Neuronal stem cell (in vitro differentiated cells): ENCODE data around the gene SFMBT2.

Source experiments
- DNase-seq: peaks from one replicate; pipeline ENCODE4 v3.0.0-alpha.2; 2013; ENCODE audit warnings: low spot score
- H2AFZ ChIP-seq: one replicate; pipeline ENCODE4 v1.6.1; 2013; ENCODE audit warnings: mild to moderate bottlenecking, low read length, inconsistent platforms
- H2AK5ac ChIP-seq: 2 replicates; pipeline ENCODE4 v1.6.1; 2013; ENCODE audit warnings: low read depth, mild to moderate bottlenecking, inconsistent platforms, low read length, moderate library complexity, mixed read lengths
- H2BK120ac ChIP-seq: 2 replicates; pipeline ENCODE4 v1.6.1; 2013; ENCODE audit warnings: low read depth, mild to moderate bottlenecking, inconsistent platforms, low read length, moderate library complexity, mixed read lengths
- H2BK12ac ChIP-seq: one replicate; pipeline ENCODE4 v1.6.1; 2013; ENCODE audit warnings: low read length, inconsistent platforms
- H2BK15ac ChIP-seq: 2 replicates; pipeline ENCODE4 v1.6.1; 2013; ENCODE audit warnings: mild to moderate bottlenecking, low read length, inconsistent platforms, mixed read lengths
- H2BK5ac ChIP-seq: one replicate; pipeline ENCODE4 v1.6.1; 2013; ENCODE audit warnings: inconsistent platforms, mild to moderate bottlenecking, low read length, moderate library complexity
- H3K14ac ChIP-seq: one replicate; pipeline ENCODE4 v1.6.1; 2013; ENCODE audit warnings: low read length, inconsistent platforms
- H3K18ac ChIP-seq: 2 replicates; pipeline ENCODE4 v1.6.1; 2013; ENCODE audit warnings: low read length, inconsistent platforms
- H3K23ac ChIP-seq: 2 replicates; pipeline ENCODE4 v1.6.1; 2013; ENCODE audit warnings: low read depth, mild to moderate bottlenecking, mixed read lengths, low read length, inconsistent platforms; ENCODE audit not compliant: poor library complexity
- H3K27ac ChIP-seq: replicated peaks from 3 replicates; pipeline ENCODE4 v1.5.1; 2013; ENCODE audit warnings: low read length, inconsistent platforms
- H3K27me3 ChIP-seq, 3 experiments: 2 replicates each; pipeline ENCODE4 v1.6.1; 2013; ENCODE audit warnings: low read length in 3 of 3, mild to moderate bottlenecking in 2 of 3, inconsistent platforms in 1 of 3, low read depth in 1 of 3, mixed read lengths in 1 of 3, moderate library complexity in 1 of 3; ENCODE audit not compliant: control insufficient read depth in 3 of 3, insufficient read depth in 3 of 3
- H3K36me3 ChIP-seq, 2 donors: replicated peaks in 1 of 2; 2 replicates each; pipeline ENCODE4 v1.6.1; 2013; ENCODE audit warnings: low read length in 2 of 2; ENCODE audit not compliant: control insufficient read depth in 2 of 2, insufficient read depth in 2 of 2
- H3K4ac ChIP-seq: 2 replicates; pipeline ENCODE4 v1.6.1; 2013; ENCODE audit warnings: inconsistent platforms, mild to moderate bottlenecking, low read length, moderate library complexity
- H3K4me1 ChIP-seq, 2 donors: 1 replicate in 1 of 2; 2 replicates in 1 of 2; pipeline ENCODE4 v1.6.1; 2013; ENCODE audit warnings: low read length in 2 of 2, low read depth in 1 of 2; ENCODE audit not compliant: control insufficient read depth in 2 of 2, insufficient read depth in 1 of 2
- H3K4me2 ChIP-seq: one replicate; pipeline ENCODE4 v1.6.1; 2013; ENCODE audit warnings: mild to moderate bottlenecking, low read length, inconsistent platforms; ENCODE audit not compliant: insufficient read depth, poor library complexity, severe bottlenecking
- H3K4me3 ChIP-seq, 2 donors: 2 replicates each; pipeline ENCODE4 v1.5.1; 2013; ENCODE audit warnings: low read length in 2 of 2, mild to moderate bottlenecking in 2 of 2, inconsistent platforms in 1 of 2, moderate library complexity in 1 of 2
- H3K79me1 ChIP-seq: one replicate; pipeline ENCODE4 v1.6.1; 2013; ENCODE audit warnings: low read depth, mild to moderate bottlenecking, inconsistent platforms, low read length, moderate library complexity
- H3K9ac ChIP-seq: one replicate; pipeline ENCODE4 v1.6.1; 2013; ENCODE audit warnings: mild to moderate bottlenecking, low read depth, low read length, inconsistent platforms; ENCODE audit not compliant: poor library complexity
- H3K9me3 ChIP-seq, 2 donors: replicated peaks in 1 of 2; 2 replicates each; pipeline versions ENCODE3 to v1.6.1; 2013; ENCODE audit warnings: low read length in 2 of 2, mild to moderate bottlenecking in 2 of 2, inconsistent platforms in 1 of 2, low read depth in 1 of 2, mixed read lengths in 1 of 2, moderate library complexity in 1 of 2; ENCODE audit not compliant: control insufficient read depth in 2 of 2, insufficient read depth in 1 of 2
- H4K8ac ChIP-seq: one replicate; pipeline ENCODE4 v1.6.1; 2013; ENCODE audit warnings: low read depth, mild to moderate bottlenecking, inconsistent platforms, low read length, moderate library complexity
- H4K91ac ChIP-seq: one replicate; pipeline ENCODE4 v1.6.1; 2013; ENCODE audit warnings: low read length, low read depth, mild to moderate bottlenecking, inconsistent platforms; ENCODE audit not compliant: poor library complexity
- WGBS, 2 donors: extraction: QIAGEN DNeasy Blood & Tissue Kit; methylation state at CpG; one replicate each; pipeline ENCODE4 v1.1.7; 2013; ENCODE audit warnings: missing lambda C conversion rate in 2 of 2, mixed read lengths in 1 of 2; ENCODE audit not compliant: insufficient read length in 2 of 2, insufficient replicate concordance in 1 of 2; ENCODE audit errors: extremely low coverage in 2 of 2; 5-methylcytosine and 5-hydroxymethylcytosine counted together

SFMBT2 gene

GRCh38 chr10:7354330-7355047 is 56.3 kb downstream of the SFMBT2 start:
- Histone ChIP-seq H2BK12ac (no peak overlapping the region), H3K9me3 (peaks cover 0 to 8% of the 10 kb centered on the region in 2 donors), H3K4me1 (peaks cover 0 to 6% of the 10 kb centered on the region in 2 donors), H3K36me3 (no peaks in the 10 kb centered on the region), H3K18ac (peak overlapping the region; percentile 23), H2BK15ac (no peak overlapping the region), H2BK120ac (no peak overlapping the region), H3K27me3 (no peaks in the 10 kb centered on the region), H3K79me1 (no peaks in the 10 kb centered on the region), H4K91ac (no peak overlapping the region), H3K27ac (no peak overlapping the region), H2BK5ac (no peak overlapping the region), H3K4me2 (no peak overlapping the region), H3K14ac (peak overlapping the region; percentile 49), H2AFZ (no peak overlapping the region), H4K8ac (no peak overlapping the region), H2AK5ac (no peak overlapping the region), H3K23ac (no peak overlapping the region), H3K4me3 (no peak overlapping the region), H3K4ac (no peak overlapping the region), H3K9ac (no peak overlapping the region)
- WGBS, 2 donors, result no CpG with 5 or more reads among the region's 11 CpGs
- DNase-seq, result no peak

GRCh38 chr10:7351894-7352293 is 58.9 kb downstream of the SFMBT2 start:
- Histone ChIP-seq H2BK5ac (no peak overlapping the region), H2BK120ac (no peak overlapping the region), H2BK12ac (no peak overlapping the region), H2AK5ac (no peak overlapping the region), H4K8ac (no peak overlapping the region), H3K18ac (no peak overlapping the region), H2BK15ac (no peak overlapping the region), H3K23ac (no peak overlapping the region), H3K9me3 (peaks cover 0 to 3% of the 10 kb centered on the region in 2 donors), H3K27me3 (no peaks in the 10 kb centered on the region), H3K79me1 (no peaks in the 10 kb centered on the region), H3K4me1 (peaks cover 0 to 6% of the 10 kb centered on the region in 2 donors), H3K36me3 (no peaks in the 10 kb centered on the region), H4K91ac (no peak overlapping the region), H3K27ac (no peak overlapping the region), H3K14ac (no peak overlapping the region), H3K4me3 (no peak overlapping the region), H3K9ac (no peak overlapping the region), H2AFZ (no peak overlapping the region), H3K4ac (no peak overlapping the region), H3K4me2 (no peak overlapping the region)
- DNase-seq, result no peak
- WGBS, 2 donors, result no CpG with 5 or more reads among the region's 9 CpGs

- Histone ChIP-seq H3K4me2 (no peak overlapping the region), H3K18ac (no peak overlapping the region), H3K23ac (no peak overlapping the region), H3K9ac (no peak overlapping the region), H3K9me3 (peaks cover 0 to 3% of the 10 kb centered on the region in 2 donors), H2BK15ac (no peak overlapping the region), H2AFZ (no peak overlapping the region), H3K79me1 (no peaks in the 10 kb centered on the region), H3K4me3 (no peak overlapping the region), H3K27ac (no peak overlapping the region), H2BK120ac (no peak overlapping the region), H4K91ac (no peak overlapping the region), H2BK12ac (no peak overlapping the region), H4K8ac (no peak overlapping the region), H3K27me3 (no peaks in the 10 kb centered on the region), H2BK5ac (no peak overlapping the region), H3K4ac (no peak overlapping the region), H3K4me1 (peaks cover 0 to 6% of the 10 kb centered on the region in 2 donors), H2AK5ac (no peak overlapping the region), H3K36me3 (no peaks in the 10 kb centered on the region), H3K14ac (no peak overlapping the region)
- DNase-seq, result no peak
- WGBS, 2 donors, result no CpG with 5 or more reads among the region's 3 CpGs
These were observed 60.2 kb downstream of the SFMBT2 start for GRCh38 chr10:7350541-7351195.

GRCh38 chr10:7345717-7346116 is 65.1 kb downstream of the SFMBT2 start:
- no peaks in the 10 kb centered on the region for H3K27me3 ChIP-seq
- no peak overlapping the region for H2AFZ ChIP-seq
- no peaks in the 10 kb centered on the region for H3K79me1 ChIP-seq
- no peak overlapping the region for H3K4ac ChIP-seq
- DNase-seq, result no peak
- H2BK15ac ChIP-seq, result no peak overlapping the region
- H4K8ac ChIP-seq, result no peak overlapping the region
- no peaks in the 10 kb centered on the region for H3K36me3 ChIP-seq
- no peak overlapping the region for H4K91ac ChIP-seq
- H3K9me3 ChIP-seq, result peaks cover 0 to 3% of the 10 kb centered on the region in 2 donors
- H2BK120ac ChIP-seq, result no peak overlapping the region
- WGBS, 2 donors, result no CpG with 5 or more reads among the region's 10 CpGs
- no peak overlapping the region for H3K4me3 ChIP-seq
- no peak overlapping the region for H3K4me2 ChIP-seq
- no peak overlapping the region for H3K9ac ChIP-seq
- H2BK5ac ChIP-seq, result no peak overlapping the region
- no peak overlapping the region for H3K14ac ChIP-seq
- H3K23ac ChIP-seq, result no peak overlapping the region
- no peak overlapping the region for H3K27ac ChIP-seq
- no peak overlapping the region for H3K18ac ChIP-seq
- peaks cover 2% of the 10 kb centered on the region in 2 donors for H3K4me1 ChIP-seq
- no peak overlapping the region for H2AK5ac ChIP-seq
- no peak overlapping the region for H2BK12ac ChIP-seq
